Colonic mucosa (tissue), 4 donors: ENCODE results near the gene LYRM7. TPM values are rescaled to one million over a fixed set of nuclear protein-coding genes. Genes with fewer than 3 reads are reported as not detected.

ENCODE experiments used
- DNase-seq: peaks from one replicate; pipeline ENCODE4 v3.0.0-alpha.2; 2020
- H3K27ac ChIP-seq: fragments of 200-600 bp; one replicate; pipeline ENCODE4 v1.8.0; 2021
- H3K27me3 ChIP-seq: fragments of 200-600 bp; one replicate; pipeline ENCODE4 v1.8.0; 2021
- H3K36me3 ChIP-seq: fragments of 200-600 bp; one replicate; pipeline ENCODE4 v1.8.0; 2021
- H3K4me1 ChIP-seq: fragments of 200-600 bp; one replicate; pipeline ENCODE4 v1.8.0; 2021; ENCODE audit warnings: mild to moderate bottlenecking
- H3K4me3 ChIP-seq: fragments of 200-600 bp; one replicate; pipeline ENCODE4 v1.8.0; 2021
- H3K9ac ChIP-seq, 2 donors: one replicate each; pipeline ENCODE4 v1.7.0; 2013; ENCODE audit warnings: control low read depth in 2 of 2, low read depth in 2 of 2, low read length in 2 of 2
- H3K9me3 ChIP-seq: fragments of 200-600 bp; one replicate; pipeline ENCODE4 v1.8.0; 2021
- CTCF ChIP-seq: fragments of 200-600 bp; IDR thresholded peaks from one replicate; pipeline ENCODE4 v1.8.0; 2022; ENCODE audit warnings: antibody characterized with exemption, mild to moderate bottlenecking
- intact Hi-C: fragments of 100-400 bp; cut with DNase I; formaldehyde crosslinking; loops from one replicate; pipeline ENCODE4 v1.14.1; 2022
- total RNA-seq, 2 donors: library from RNA; stranded (reverse); fragmentation: NEBNext Ultra II Directional in 1 of 2; extraction: Animal tissue kit (Norgen Biotek cat#: 25700) in 1 of 2; gene quantifications; one replicate each; pipeline ENCODE4 v1.2.1, GENCODE V29; 2021
- donor health status: healthy.
- donor health status: DM: no; HTN: no; CAD: no.
- donor health status: DM: no; HTN: no; CAD: no.

Gene LYRM7
- total RNA-seq, 2 donors from 2014 or later: 12.1 TPM

DNA sequence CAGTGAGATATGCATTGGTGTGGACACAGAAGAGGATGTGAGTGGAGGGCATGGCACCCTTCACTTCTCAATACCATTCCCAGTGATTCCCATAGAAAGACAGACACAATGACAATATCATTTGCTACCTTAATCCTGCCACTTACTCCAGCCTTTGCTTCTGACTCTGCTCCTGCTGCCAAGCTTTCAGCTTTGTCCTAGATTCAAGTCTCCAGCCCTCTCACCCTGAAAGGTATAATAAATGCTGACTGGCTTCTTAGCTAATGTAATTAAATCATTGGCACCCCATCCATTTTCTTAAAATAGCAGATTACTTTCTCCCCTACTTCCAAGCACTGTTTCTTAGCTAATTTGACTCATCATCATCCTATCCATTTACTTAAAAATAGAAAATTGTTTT is 52.0 kb downstream of the LYRM7 start:
- DNase-seq: no peak
- Histone ChIP-seq H3K9me3 (no peaks in the 10 kb centered on the region), H3K4me3 (no peak overlapping the region), H3K9ac (no peak overlapping the region), H3K27me3 (no peaks in the 10 kb centered on the region), H3K36me3 (no peaks in the 10 kb centered on the region), H3K27ac (no peak overlapping the region), H3K4me1 (peaks cover 5% of the 10 kb centered on the region)
- TF ChIP-seq CTCF: no peak
- intact Hi-C loops: no loop called here

GRCh38 chr5:131223751-131224386 is 53.1 kb downstream of the LYRM7 start:
- DNase-seq: no peak
- Histone ChIP-seq H3K4me1 (peaks cover 5% of the 10 kb centered on the region), H3K36me3 (no peaks in the 10 kb centered on the region), H3K9ac (no peak overlapping the region), H3K9me3 (no peaks in the 10 kb centered on the region), H3K4me3 (no peak overlapping the region), H3K27me3 (no peaks in the 10 kb centered on the region), H3K27ac (peak overlapping the region; percentile 83)
- no peak for TF ChIP-seq CTCF
- intact Hi-C loops: no loop called here

DNA sequence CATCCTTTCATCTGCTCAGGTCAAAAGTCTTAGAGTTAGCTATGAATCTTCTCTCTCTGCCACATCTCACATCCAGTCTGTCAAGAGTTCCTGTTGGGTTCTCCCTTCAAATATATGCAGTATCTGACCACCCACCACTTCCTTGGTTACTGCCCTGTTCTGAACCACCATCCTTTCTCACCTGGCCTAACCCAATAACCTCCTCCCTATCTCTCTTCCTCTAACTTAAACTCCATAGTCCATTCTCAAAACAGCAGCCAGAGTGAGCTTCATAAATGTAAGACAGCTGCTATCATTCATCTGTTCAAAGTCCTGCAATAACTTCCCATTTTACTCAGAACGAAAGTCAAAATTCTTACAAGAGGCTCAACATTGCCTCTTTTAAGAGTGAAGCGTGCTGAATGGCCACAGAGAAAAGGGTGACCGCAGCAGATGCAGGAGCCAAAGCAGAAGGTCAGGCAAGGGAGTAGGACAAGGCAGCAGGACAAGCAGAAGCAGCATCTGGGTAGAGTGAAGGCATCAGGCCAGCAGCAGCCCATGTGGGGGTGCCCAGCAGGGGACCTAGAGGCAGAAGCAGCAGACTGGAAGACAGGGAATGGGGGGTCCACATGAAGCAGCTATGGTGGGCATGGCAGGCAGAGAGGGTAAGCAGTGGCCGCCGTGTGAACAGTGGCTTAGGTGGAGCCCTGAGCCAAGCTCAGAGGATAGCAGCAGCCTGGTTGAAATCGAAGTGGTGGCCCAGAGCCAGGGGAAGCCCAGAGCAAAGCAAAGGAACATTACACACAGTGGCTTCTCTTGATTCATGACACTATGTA is 53.9 kb downstream of the LYRM7 start:
- intact Hi-C loops: no loop called here
- Histone ChIP-seq H3K9ac (peak overlapping the region in 1 of 2 donors; percentile 41), H3K36me3 (no peaks in the 10 kb centered on the region), H3K27ac (peak overlapping the region; percentile 83), H3K4me1 (peaks cover 5% of the 10 kb centered on the region), H3K4me3 (no peak overlapping the region), H3K9me3 (no peaks in the 10 kb centered on the region), H3K27me3 (no peaks in the 10 kb centered on the region)
- DNase-seq: peak; percentile 46
- no peak for TF ChIP-seq CTCF

DNA sequence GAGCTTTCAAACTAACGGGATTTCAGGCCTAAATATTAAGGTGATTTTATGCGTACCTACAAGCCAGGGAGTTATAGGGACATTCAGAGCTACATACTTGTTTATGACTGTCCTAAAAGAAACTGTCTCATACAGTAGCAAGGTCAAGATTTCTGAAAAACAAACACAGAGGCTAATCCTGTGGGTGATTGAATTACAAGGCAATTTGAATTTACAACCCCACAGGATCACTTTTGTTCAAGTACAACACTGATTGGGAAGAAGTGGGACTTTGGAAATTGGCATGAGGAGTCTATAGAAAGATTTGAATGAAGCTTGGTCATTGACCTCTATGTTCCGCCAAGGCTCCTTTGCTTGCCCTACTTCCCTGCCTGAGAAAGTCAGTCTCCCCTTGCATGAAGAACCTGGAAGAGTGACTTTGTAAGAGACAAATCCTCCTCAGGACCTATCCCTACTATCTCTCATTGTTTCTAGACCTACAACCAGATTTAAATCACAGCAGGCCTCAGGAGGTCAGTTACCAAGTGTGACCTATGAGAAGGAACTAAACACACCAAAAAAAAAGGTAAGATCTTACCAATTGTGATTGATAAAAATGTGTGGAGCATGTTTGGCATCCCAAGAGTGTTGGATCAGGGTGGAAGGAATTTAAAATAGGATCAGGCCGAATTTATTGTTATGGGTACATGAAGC is 54.7 kb downstream of the LYRM7 start:
- no peak for DNase-seq
- no peak for TF ChIP-seq CTCF
- Histone ChIP-seq H3K36me3 (no peaks in the 10 kb centered on the region), H3K9ac (peak overlapping the region in 1 of 2 donors; percentile 41), H3K9me3 (no peaks in the 10 kb centered on the region), H3K27ac (peak overlapping the region; percentile 83), H3K27me3 (no peaks in the 10 kb centered on the region), H3K4me3 (peak overlapping the region; percentile 2), H3K4me1 (peaks cover 5% of the 10 kb centered on the region)
- intact Hi-C loops: no loop called here

DNA sequence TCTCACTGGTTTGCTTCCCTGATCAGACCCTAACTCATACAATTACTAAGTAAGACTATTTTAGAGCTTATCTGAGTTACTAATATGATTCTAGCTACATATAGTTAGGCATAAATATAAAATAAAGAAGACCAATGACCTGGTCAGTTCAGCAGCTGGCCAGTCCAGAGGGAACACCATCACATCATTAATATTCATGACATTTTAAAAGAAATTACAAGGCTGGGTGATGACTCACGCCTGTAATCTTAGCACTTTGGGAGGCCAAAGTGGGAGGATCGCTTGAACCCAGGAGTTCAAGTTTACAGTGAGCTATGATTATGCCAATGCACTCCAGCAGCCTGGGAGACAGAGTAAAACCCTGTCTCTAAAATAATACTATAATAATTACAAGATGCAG is 56.2 kb downstream of the LYRM7 start:
- intact Hi-C loops: no loop called here
- no peak for DNase-seq
- Histone ChIP-seq H3K4me3 (no peak overlapping the region), H3K27ac (peak overlapping the region; percentile 83), H3K27me3 (no peaks in the 10 kb centered on the region), H3K4me1 (peaks cover 5% of the 10 kb centered on the region), H3K9ac (peak overlapping the region in 1 of 2 donors; percentile 24), H3K9me3 (no peaks in the 10 kb centered on the region), H3K36me3 (no peaks in the 10 kb centered on the region)
- TF ChIP-seq CTCF: no peak
